Measurements from ENCODE around the gene CD177. TPM values are rescaled to one million over a fixed set of nuclear protein-coding genes. Genes with fewer than 3 reads are reported as not detected.
"Not testable (repeated sequence)": the region's sequence is repeated elsewhere in the genome, so short reads cannot be mapped to it uniquely, and the experiment has no call there.

CD177 gene
- total RNA-seq, 1 donor from 2014 or later = not detected

- no peaks in the 10 kb centered on the region for H4K20me1 ChIP-seq (ENCODE audit: low read depth)
- H3K36me3 ChIP-seq = no peaks in the 10 kb centered on the region
- H3K4me3 ChIP-seq = no peak overlapping the region
- H3K9ac ChIP-seq = no peak overlapping the region
- H2AFZ ChIP-seq (replicated peaks) = no peak overlapping the region
- no peaks in the 10 kb centered on the region for H3K36me3 Mint-ChIP-seq
- H3K4me2 ChIP-seq = no peak overlapping the region
- no peaks in the 10 kb centered on the region for H3K4me1 ChIP-seq
- no peak for TF ChIP-seq CTCF (IDR thresholded peaks at IDR 0.05)
- TF ChIP-seq EZH2 (IDR thresholded peaks at IDR 0.05) = no peak
- no peak for TF ChIP-seq EZH2phosphoT487 (IDR thresholded peaks at IDR 0.05)
- H3K27me3 ChIP-seq = no peaks in the 10 kb centered on the region
- H3K79me2 ChIP-seq (ENCODE audit: low read depth) = no peaks in the 10 kb centered on the region
- H3K4me1 Mint-ChIP-seq = no peaks in the 10 kb centered on the region
- H3K9me3 ChIP-seq (ENCODE audit: low read depth) = no peaks in the 10 kb centered on the region
- no peaks in the 10 kb centered on the region for H3F3A ChIP-seq (ENCODE audit: low read depth)
- no peak for DNase-seq (ENCODE audit: low spot score)
- peaks cover 3% of the 10 kb centered on the region for H3K9me3 Mint-ChIP-seq
- H3K4me3 Mint-ChIP-seq = no peak overlapping the region
- no peak overlapping the region for H3K27ac ChIP-seq
- no peaks in the 10 kb centered on the region for H3K27me3 Mint-ChIP-seq (ENCODE audit: insufficient read depth, low read depth)
- H3K27ac Mint-ChIP-seq = no peak overlapping the region
Observed at GRCh38 chr19:43380771-43381386, 27.4 kb downstream of the CD177 start.

- H2AFZ ChIP-seq (replicated peaks); H3K4me3 ChIP-seq; H3K79me2 ChIP-seq (ENCODE audit: low read depth); H3K27ac Mint-ChIP-seq; H3K9ac ChIP-seq; H3K4me3 Mint-ChIP-seq; H4K20me1 ChIP-seq (ENCODE audit: low read depth); H3K27me3 Mint-ChIP-seq (ENCODE audit: insufficient read depth, low read depth); H3K9me3 Mint-ChIP-seq; H3K27me3 ChIP-seq; H3K9me3 ChIP-seq (ENCODE audit: low read depth); H3K4me1 ChIP-seq; H3K36me3 ChIP-seq; H3K4me2 ChIP-seq; H3K36me3 Mint-ChIP-seq; H3K4me1 Mint-ChIP-seq; H3K27ac ChIP-seq; DNase-seq (ENCODE audit: low spot score); H3F3A ChIP-seq (ENCODE audit: low read depth): not testable (repeated sequence)
Observed at GRCh38 chr19:43382586-43383216, 29.2 kb downstream of the CD177 start.

GRCh38 chr19:43383254-43383653 is 29.8 kb downstream of the CD177 start:
- not testable (repeated sequence) for H3K4me3 Mint-ChIP-seq; H4K20me1 ChIP-seq (ENCODE audit: low read depth); H3F3A ChIP-seq (ENCODE audit: low read depth); H3K4me1 ChIP-seq; H2AFZ ChIP-seq (replicated peaks); H3K27ac ChIP-seq; H3K4me3 ChIP-seq; H3K4me2 ChIP-seq; H3K9ac ChIP-seq; H3K36me3 ChIP-seq; H3K9me3 ChIP-seq (ENCODE audit: low read depth); H3K36me3 Mint-ChIP-seq; DNase-seq (ENCODE audit: low spot score); H3K27ac Mint-ChIP-seq; H3K9me3 Mint-ChIP-seq; H3K4me1 Mint-ChIP-seq; H3K27me3 Mint-ChIP-seq (ENCODE audit: insufficient read depth, low read depth); H3K79me2 ChIP-seq (ENCODE audit: low read depth); H3K27me3 ChIP-seq

GRCh38 chr19:43383759-43384158 is 30.3 kb downstream of the CD177 start:
- not testable (repeated sequence) for H3F3A ChIP-seq (ENCODE audit: low read depth); H3K4me1 ChIP-seq; H4K20me1 ChIP-seq (ENCODE audit: low read depth); H3K79me2 ChIP-seq (ENCODE audit: low read depth); H3K27ac ChIP-seq; H3K9ac ChIP-seq; H3K27ac Mint-ChIP-seq; H3K4me3 ChIP-seq; H3K4me1 Mint-ChIP-seq; H3K36me3 Mint-ChIP-seq; H3K27me3 ChIP-seq; H2AFZ ChIP-seq (replicated peaks); H3K4me3 Mint-ChIP-seq; H3K9me3 ChIP-seq (ENCODE audit: low read depth); H3K9me3 Mint-ChIP-seq; H3K4me2 ChIP-seq; DNase-seq (ENCODE audit: low spot score); H3K36me3 ChIP-seq; H3K27me3 Mint-ChIP-seq (ENCODE audit: insufficient read depth, low read depth)

- H3K9ac ChIP-seq; H3F3A ChIP-seq (ENCODE audit: low read depth); H3K4me1 ChIP-seq; H4K20me1 ChIP-seq (ENCODE audit: low read depth); H2AFZ ChIP-seq (replicated peaks); H3K4me3 Mint-ChIP-seq; H3K27me3 Mint-ChIP-seq (ENCODE audit: insufficient read depth, low read depth); H3K4me3 ChIP-seq; H3K4me2 ChIP-seq; H3K79me2 ChIP-seq (ENCODE audit: low read depth); H3K36me3 Mint-ChIP-seq; H3K9me3 Mint-ChIP-seq; H3K27ac ChIP-seq; H3K9me3 ChIP-seq (ENCODE audit: low read depth); H3K36me3 ChIP-seq; DNase-seq (ENCODE audit: low spot score); H3K27me3 ChIP-seq; H3K4me1 Mint-ChIP-seq; H3K27ac Mint-ChIP-seq: not testable (repeated sequence)
Observed at GRCh38 chr19:43390903-43391551, 37.5 kb downstream of the CD177 start.

- not testable (repeated sequence) for H3K27me3 Mint-ChIP-seq (ENCODE audit: insufficient read depth, low read depth); H3K4me1 Mint-ChIP-seq; H3K36me3 ChIP-seq; DNase-seq (ENCODE audit: low spot score); H3K36me3 Mint-ChIP-seq; H3K4me1 ChIP-seq; H3K9me3 ChIP-seq (ENCODE audit: low read depth); H3K27ac Mint-ChIP-seq; H3K4me2 ChIP-seq; H3K27me3 ChIP-seq; H3K27ac ChIP-seq; H4K20me1 ChIP-seq (ENCODE audit: low read depth); H3F3A ChIP-seq (ENCODE audit: low read depth); H3K4me3 ChIP-seq; H3K4me3 Mint-ChIP-seq; H3K79me2 ChIP-seq (ENCODE audit: low read depth); H3K9ac ChIP-seq; H2AFZ ChIP-seq (replicated peaks); H3K9me3 Mint-ChIP-seq
Observed at GRCh38 chr19:43391552-43391935, 38.1 kb downstream of the CD177 start.

- H3K9ac ChIP-seq; H3F3A ChIP-seq (ENCODE audit: low read depth); H3K4me1 ChIP-seq; H3K4me3 ChIP-seq; H3K9me3 ChIP-seq (ENCODE audit: low read depth); H3K27ac ChIP-seq; H3K4me3 Mint-ChIP-seq; H2AFZ ChIP-seq (replicated peaks); DNase-seq (ENCODE audit: low spot score); H3K36me3 Mint-ChIP-seq; H3K79me2 ChIP-seq (ENCODE audit: low read depth); H3K27me3 Mint-ChIP-seq (ENCODE audit: insufficient read depth, low read depth); H4K20me1 ChIP-seq (ENCODE audit: low read depth); H3K9me3 Mint-ChIP-seq; H3K27ac Mint-ChIP-seq; H3K27me3 ChIP-seq; H3K4me1 Mint-ChIP-seq; H3K36me3 ChIP-seq; H3K4me2 ChIP-seq: not testable (repeated sequence)
Observed at GRCh38 chr19:43393501-43393900, 40.0 kb downstream of the CD177 start.

Data from neural progenitor cell (in vitro differentiated cells).